H1 (cell line): ENCODE data around the gene ADAM20. TPM values are rescaled to one million over a fixed set of nuclear protein-coding genes. Genes with fewer than 3 reads are reported as not detected.

Experiments
- CTCF ChIA-PET: fragments of 300-600 bp; sonication (Branson Sonifier 250); formaldehyde crosslinking; loops from one replicate; lab custom pipeline; 2021; ENCODE audit not compliant: partially characterized antibody; lab: Charles Lee
- POLR2A ChIA-PET: fragments of 300-600 bp; sonication (Branson Sonifier 250); formaldehyde crosslinking; loops from one replicate; lab custom pipeline; 2021; ENCODE audit warnings: inconsistent platforms; ENCODE audit not compliant: partially characterized antibody; lab: Charles Lee
- DNase-seq, 2 experiments: peaks; one replicate each; pipeline versions ENCODE4 v3.0.0 to v3.0.0-alpha.2; 2010 to 2022; ENCODE audit warnings: low spot score in 2 of 2, low read depth in 1 of 2, mixed read lengths in 1 of 2
- FAIRE-seq: peaks from 2 replicates; lab custom pipeline; 2011; peaks lifted over from hg19 to GRCh38; lab: Jason Lieb, UNC
- H2AFZ ChIP-seq: 2 replicates; pipeline ENCODE4 v1.8.1; 2012; ENCODE audit warnings: low read length, inconsistent platforms
- H2AK5ac ChIP-seq: 2 replicates; pipeline ENCODE4 v1.6.1; 2013; ENCODE audit warnings: low read depth, low read length
- H2BK120ac ChIP-seq: replicated peaks from 2 replicates; pipeline ENCODE3; 2013; ENCODE audit warnings: low read depth, low read length, inconsistent platforms
- H2BK12ac ChIP-seq: 2 replicates; pipeline ENCODE4 v1.6.1; 2013; ENCODE audit warnings: low read depth, low read length
- H2BK15ac ChIP-seq: 2 replicates; pipeline ENCODE4 v1.6.1; 2013; ENCODE audit warnings: low read length
- H2BK20ac ChIP-seq: 2 replicates; pipeline ENCODE4 v1.6.1; 2013; ENCODE audit warnings: low read length
- H2BK5ac ChIP-seq: 2 replicates; pipeline ENCODE4 v1.6.1; 2013; ENCODE audit warnings: low read depth, low read length
- H3K14ac ChIP-seq: 2 replicates; pipeline ENCODE4 v1.6.1; 2013; ENCODE audit warnings: inconsistent platforms; ENCODE audit not compliant: insufficient read length
- H3K18ac ChIP-seq: 2 replicates; pipeline ENCODE4 v1.6.1; 2013; ENCODE audit warnings: low read length; ENCODE audit errors: extremely low read depth
- H3K23ac ChIP-seq: 2 replicates; pipeline ENCODE4 v1.6.1; 2013; ENCODE audit warnings: inconsistent platforms; ENCODE audit not compliant: insufficient read length
- H3K23me2 ChIP-seq: 2 replicates; pipeline ENCODE4 v1.6.1; 2013; ENCODE audit warnings: low read depth, low read length
- H3K27ac ChIP-seq: 2 replicates; pipeline ENCODE4 v1.6.1; 2011; ENCODE audit warnings: low read depth, low read length, inconsistent platforms
- H3K27me3 ChIP-seq, 4 experiments: replicated peaks in 1 of 4; 1 replicate in 1 of 4; 2 replicates in 3 of 4; pipeline versions ENCODE4 v1.6.1 to v1.8.1; 2011 to 2013; ENCODE audit warnings: low read length in 3 of 4, mild to moderate bottlenecking in 3 of 4, inconsistent platforms in 2 of 4, mixed read lengths in 2 of 4, moderate library complexity in 1 of 4; ENCODE audit not compliant: control insufficient read depth in 3 of 4, insufficient read depth in 3 of 4; ENCODE audit errors: extremely low read depth in 1 of 4
- H3K36me3 ChIP-seq, 4 experiments: 2 replicates each; pipeline versions ENCODE4 v1.6.1 to v1.8.1; 2011 to 2013; ENCODE audit warnings: mild to moderate bottlenecking in 4 of 4, low read length in 3 of 4, moderate library complexity in 2 of 4, control low read depth in 1 of 4, inconsistent platforms in 1 of 4; ENCODE audit not compliant: insufficient read depth in 4 of 4, control insufficient read depth in 2 of 4
- H3K4ac ChIP-seq: replicated peaks from 2 replicates; pipeline ENCODE3; 2013; ENCODE audit warnings: low read length, low read depth, mixed read lengths, inconsistent platforms; ENCODE audit not compliant: insufficient read length
- H3K4me1 ChIP-seq, 4 experiments: replicated peaks in 1 of 4; 1 replicate in 1 of 4; 2 replicates in 3 of 4; pipeline versions ENCODE4 v1.6.1 to v1.8.1; 2011 to 2013; ENCODE audit warnings: low read length in 3 of 4, inconsistent platforms in 2 of 4, mixed read lengths in 1 of 4; ENCODE audit not compliant: insufficient read depth in 4 of 4, control insufficient read depth in 3 of 4
- H3K4me2 ChIP-seq, 2 experiments: 2 replicates each; pipeline versions ENCODE4 v1.6.1 to v1.8.1; 2011 to 2013; ENCODE audit warnings: low read depth in 2 of 2, low read length in 2 of 2, control low read depth in 1 of 2, inconsistent platforms in 1 of 2, mild to moderate bottlenecking in 1 of 2; ENCODE audit not compliant: insufficient read depth in 1 of 2
- H3K4me3 ChIP-seq, 4 experiments: fragments of 200-600, 300-600 bp in 1 of 4; sonication (generic), shearing (Covaris generic), sonication (Bioruptor Twin) in 1 of 4; 2 replicates each; pipeline versions ENCODE4 v1.5.1 to v1.8.1; 2011 to 2016; ENCODE audit warnings: low read length in 4 of 4, low read depth in 3 of 4, control low read depth in 2 of 4, inconsistent platforms in 2 of 4, mild to moderate bottlenecking in 2 of 4, mixed read lengths in 1 of 4, moderate library complexity in 1 of 4; ENCODE audit not compliant: insufficient read depth in 2 of 4; ENCODE audit errors: extremely low read depth in 1 of 4
- H3K56ac ChIP-seq: replicated peaks from 2 replicates; pipeline ENCODE3; 2013; ENCODE audit warnings: low read depth, mild to moderate bottlenecking, mixed read lengths, low read length, inconsistent platforms; ENCODE audit not compliant: insufficient read length
- H3K79me1 ChIP-seq: 2 replicates; pipeline ENCODE4 v1.6.1; 2013; ENCODE audit warnings: low read depth, low read length, control low read depth
- H3K79me2 ChIP-seq, 2 experiments: 2 replicates each; pipeline versions ENCODE4 v1.6.1 to v1.8.1; 2012 to 2013; ENCODE audit warnings: low read length in 2 of 2, mild to moderate bottlenecking in 2 of 2, inconsistent platforms in 1 of 2; ENCODE audit not compliant: insufficient read depth in 2 of 2, control insufficient read depth in 1 of 2
- H3K9ac ChIP-seq, 4 experiments: replicated peaks in 1 of 4; 1 replicate in 1 of 4; 2 replicates in 3 of 4; pipeline versions ENCODE4 v1.6.1 to v1.8.1; 2011 to 2013; ENCODE audit warnings: low read depth in 3 of 4, low read length in 3 of 4, control low read depth in 2 of 4, mild to moderate bottlenecking in 2 of 4, moderate library complexity in 2 of 4, inconsistent platforms in 1 of 4; ENCODE audit errors: extremely low read depth in 1 of 4
- H3K9me3 ChIP-seq, 2 experiments: 2 replicates each; pipeline versions ENCODE4 v1.6.1 to v1.8.1; 2012 to 2013; ENCODE audit warnings: mild to moderate bottlenecking in 2 of 2, moderate library complexity in 2 of 2, control low read depth in 1 of 2, inconsistent platforms in 1 of 2, low read depth in 1 of 2, low read length in 1 of 2, mixed read lengths in 1 of 2; ENCODE audit not compliant: insufficient read depth in 2 of 2
- H4K20me1 ChIP-seq, 2 experiments: replicated peaks in 1 of 2; 2 replicates each; pipeline versions ENCODE3 to v1.8.1; 2011 to 2013; ENCODE audit warnings: inconsistent platforms in 2 of 2, low read length in 2 of 2, mild to moderate bottlenecking in 1 of 2; ENCODE audit not compliant: insufficient read depth in 2 of 2, control insufficient read depth in 1 of 2
- H4K5ac ChIP-seq: 2 replicates; pipeline ENCODE4 v1.6.1; 2013; ENCODE audit warnings: low read length, low read depth, mixed read lengths, inconsistent platforms; ENCODE audit not compliant: insufficient read length
- H4K8ac ChIP-seq: 2 replicates; pipeline ENCODE4 v1.8.0; 2013; ENCODE audit warnings: mild to moderate bottlenecking, moderate library complexity, low read length, inconsistent platforms; ENCODE audit not compliant: insufficient read depth; ENCODE audit errors: extremely low read depth
- H4K91ac ChIP-seq: replicated peaks from 2 replicates; pipeline ENCODE3; 2013; ENCODE audit warnings: low read length, mixed read lengths, inconsistent platforms; ENCODE audit not compliant: insufficient read length
- EP300 ChIP-seq, 2 experiments: IDR thresholded peaks; 1 replicate in 1 of 2; 2 replicates in 1 of 2; pipeline ENCODE4 v1.6.1; 2011 to 2012; ENCODE audit warnings: low read depth in 2 of 2, low read length in 2 of 2, mild to moderate bottlenecking in 2 of 2, borderline replicate concordance in 1 of 2, inconsistent platforms in 1 of 2, moderate library complexity in 1 of 2
- HDAC6 ChIP-seq: IDR thresholded peaks from one replicate; pipeline ENCODE4 v1.7.1; 2012; ENCODE audit warnings: low read depth, mild to moderate bottlenecking, inconsistent platforms, low read length, moderate library complexity
- SIX5 ChIP-seq: IDR thresholded peaks from 2 replicates; pipeline ENCODE4 v1.6.1; 2011; ENCODE audit warnings: mild to moderate bottlenecking, low read depth, low read length
- TCF12 ChIP-seq: IDR thresholded peaks from 2 replicates; pipeline ENCODE4 v1.6.1; 2011; ENCODE audit warnings: low read depth, mild to moderate bottlenecking, low read length
- long read RNA-seq, 2 experiments: library from RNA in 1 of 2; library from capped mRNA in 1 of 2; stranded (forward); transcript quantifications; one replicate each; pipeline ENCODE4 v2.0.0, GENCODE V29; 2021; ENCODE audit warnings: inconsistent platforms in 1 of 2
- polyA minus RNA-seq, 3 experiments: library from RNA; depleted of rRNA, polyadenylated mRNA; stranded (reverse); fragments of >200 nt; gene quantifications; 1 replicate in 2 of 3; 2 replicates in 1 of 3; pipeline ENCODE4 v1.2.3, GENCODE V29; 2011
- polyA plus RNA-seq, 7 experiments: library from polyadenylated mRNA; depleted of rRNA in 3 of 7; stranded (reverse) in 5 of 7; unstranded in 2 of 7; fragments of >200 nt in 5 of 7; fragments of 200-250 nt in 2 of 7; gene quantifications; 1 replicate in 5 of 7; 2 replicates in 1 of 7; 4 replicates in 1 of 7; pipeline versions ENCODE4 v1.2.1 to v1.2.3, GENCODE V29; 2011 to 2013; ENCODE audit warnings: missing spikeins in 2 of 7, mixed read lengths in 2 of 7
- total RNA-seq: library from RNA; stranded (reverse); fragmentation: NEBNext Ultra II Directional; extraction: Animal tissue kit (Norgen Biotek cat#: 25700); gene quantifications from 2 replicates; pipeline ENCODE4 v1.2.1, GENCODE V29; 2021
- TF ChIP-seq, protein P1 (sequence below), 3 experiments: IDR thresholded peaks; 1 replicate in 2 of 3; 2 replicates in 1 of 3; pipeline versions ENCODE4 v1.5.1 to v1.6.1; 2011; ENCODE audit warnings: low read length in 3 of 3, mild to moderate bottlenecking in 3 of 3, inconsistent platforms in 2 of 3, low read depth in 1 of 3, moderate library complexity in 1 of 3; ENCODE audit not compliant: insufficient read depth in 1 of 3; ENCODE audit errors: control extremely low read depth in 1 of 3

ADAM20 gene
- total RNA-seq (0.26 TPM in 1 of 2 replicates, not detected in the other), polyA plus RNA-seq (2011; rRNA removed) (0.08 and 0.11 TPM in 2 replicates), polyA minus RNA-seq (2011; rRNA and poly(A)+ RNA removed) (5.3 and 5.4 TPM in 2 replicates)
- 0.10 TPM for polyA plus RNA-seq (2011; cell fraction: cytosol; rRNA removed)
- 0.63 TPM for polyA plus RNA-seq (2011; cell fraction: nucleus; rRNA removed)
- polyA plus RNA-seq (2012, experiment 1 of 2): 0.05 to 0.08 TPM in 2 of 4 replicates, not detected in the others
- polyA plus RNA-seq (2012, experiment 2 of 2): not detected
- polyA plus RNA-seq (2013, experiment 1 of 2): 0.04 TPM
- 0.02 TPM for polyA plus RNA-seq (2013, experiment 2 of 2)
- polyA minus RNA-seq (2011; cell fraction: cytosol; rRNA and poly(A)+ RNA removed): 1.0 TPM
- 13.9 TPM for polyA minus RNA-seq (2011; cell fraction: nucleus; rRNA and poly(A)+ RNA removed)
- long read RNA-seq, experiment 1: 0 reads
- long read RNA-seq, experiment 2: 0 reads

DNA sequence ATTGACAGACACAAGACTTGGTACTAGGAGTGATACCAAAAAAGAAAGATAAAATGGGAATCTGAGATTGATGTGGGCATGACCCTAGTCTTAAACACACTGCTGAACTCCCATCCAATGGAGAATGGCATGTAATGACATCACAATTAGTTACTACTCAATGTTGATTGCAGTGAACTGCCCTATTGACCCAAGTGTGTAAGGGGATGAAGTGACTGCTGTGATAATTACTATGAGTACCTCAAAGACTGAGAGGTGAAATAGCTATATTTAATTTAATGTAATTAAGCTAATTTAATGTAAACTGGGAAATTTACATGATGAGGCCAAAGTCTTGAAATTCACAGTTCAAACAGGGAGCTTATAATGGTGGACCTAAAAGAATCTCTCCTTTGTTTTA lies at the start of gene ADAM20:
Gene ADAM20, minus strand, starts transcription at position 101 of the 400 bp plus-strand sequence. CDS start 10,247 bp downstream, outside the sequence.
- no peak within 1 kb of the TSS for H3K14ac ChIP-seq
- no peak within 1 kb of the TSS for H3K4me3 ChIP-seq
- no peak within 1 kb of the TSS for H2AK5ac ChIP-seq
- H3K27ac ChIP-seq: no peak within 1 kb of the TSS
- FAIRE-seq (no peak), DNase-seq (no peak)
- no peak within 1 kb of the TSS for H2BK12ac ChIP-seq
- no peak within 1 kb of the TSS for H2AFZ ChIP-seq
- H3K27me3 ChIP-seq: no peaks in the 10 kb centered on the region
- CTCF ChIA-PET: no interaction called here
- H3K79me1 ChIP-seq: no peaks in the 10 kb centered on the region
- no peak within 1 kb of the TSS for H3K23ac ChIP-seq
- no peak within 1 kb of the TSS for H2BK5ac ChIP-seq
- no peak within 1 kb of the TSS for H4K8ac ChIP-seq
- H3K9ac ChIP-seq: no peak within 1 kb of the TSS
- H3K23me2 ChIP-seq: no peaks in the 10 kb centered on the region
- peaks cover 6 to 7% of the 10 kb centered on the region in 2 experiments; a peak in 3 of 4 replicates for H3K9me3 ChIP-seq
- H2BK120ac ChIP-seq: no peak within 1 kb of the TSS
- no peak within 1 kb of the TSS for H4K5ac ChIP-seq
- H3K4ac ChIP-seq: no peak within 1 kb of the TSS
- H3K4me1 ChIP-seq: no peaks in the 10 kb centered on the region
- H4K91ac ChIP-seq: no peak within 1 kb of the TSS
- no peaks in the 10 kb centered on the region for H4K20me1 ChIP-seq
- no peak within 1 kb of the TSS for H3K4me2 ChIP-seq
- TF ChIP-seq SIX5: no peak
- no peak for TF ChIP-seq EP300 (IDR thresholded peaks at IDR 0.05; ENCODE audit: borderline replicate concordance in 1 of 2, low read depth in 2 of 2, low read length in 2 of 2)
- no peak for TF ChIP-seq TCF12
- no peak for TF ChIP-seq HDAC6
- TF ChIP-seq, protein P1, sequence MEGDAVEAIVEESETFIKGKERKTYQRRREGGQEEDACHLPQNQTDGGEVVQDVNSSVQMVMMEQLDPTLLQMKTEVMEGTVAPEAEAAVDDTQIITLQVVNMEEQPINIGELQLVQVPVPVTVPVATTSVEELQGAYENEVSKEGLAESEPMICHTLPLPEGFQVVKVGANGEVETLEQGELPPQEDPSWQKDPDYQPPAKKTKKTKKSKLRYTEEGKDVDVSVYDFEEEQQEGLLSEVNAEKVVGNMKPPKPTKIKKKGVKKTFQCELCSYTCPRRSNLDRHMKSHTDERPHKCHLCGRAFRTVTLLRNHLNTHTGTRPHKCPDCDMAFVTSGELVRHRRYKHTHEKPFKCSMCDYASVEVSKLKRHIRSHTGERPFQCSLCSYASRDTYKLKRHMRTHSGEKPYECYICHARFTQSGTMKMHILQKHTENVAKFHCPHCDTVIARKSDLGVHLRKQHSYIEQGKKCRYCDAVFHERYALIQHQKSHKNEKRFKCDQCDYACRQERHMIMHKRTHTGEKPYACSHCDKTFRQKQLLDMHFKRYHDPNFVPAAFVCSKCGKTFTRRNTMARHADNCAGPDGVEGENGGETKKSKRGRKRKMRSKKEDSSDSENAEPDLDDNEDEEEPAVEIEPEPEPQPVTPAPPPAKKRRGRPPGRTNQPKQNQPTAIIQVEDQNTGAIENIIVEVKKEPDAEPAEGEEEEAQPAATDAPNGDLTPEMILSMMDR (IDR thresholded peaks at IDR 0.05; ENCODE audit: control extremely low read depth in 1 of 3, insufficient read depth in 1 of 3, low read depth in 1 of 3, low read length in 3 of 3): no peak
- TF ChIP-seq, all 59 proteins: peak for 0
- no peak within 1 kb of the TSS for H2BK15ac ChIP-seq
- no peak within 1 kb of the TSS for H3K56ac ChIP-seq
- H3K18ac ChIP-seq: no peak within 1 kb of the TSS
- H3K79me2 ChIP-seq: no peaks in the 10 kb centered on the region
- no peak within 1 kb of the TSS for H2BK20ac ChIP-seq
- H3K36me3 ChIP-seq: no peaks in the 10 kb centered on the region; a peak in 1 of 8 replicates
- POLR2A ChIA-PET: interaction anchor here (1.0 kb wide), 1 partner anchor 9 kb away, joined by 4 read pairs; no protein-coding TSS in a partner anchor
